Kidney glomerular epithelial cell (primary cell): Measurements from ENCODE around the gene LAMB4.

Experiments
- DNase-seq: peaks from one replicate; lab custom pipeline; 2025; lab: John Stamatoyannopoulos, UW

The LAMB4 gene

GRCh38 chr7:108130261-108130660 lies at the start of gene LAMB4:
Gene LAMB4, minus strand, starts transcription at chr7:108130361. Its CDS starts 7,197 bp downstream, at chr7:108123164.
- no peak for DNase-seq

GRCh38 chr7:108178398-108178797 lies 48.2 kb upstream of the LAMB4 start:
- no peak for DNase-seq

- no peak for DNase-seq
These were observed 41.0 kb upstream of the LAMB4 start for GRCh38 chr7:108171164-108171563.

- DNase-seq = no peak
These were observed 40.1 kb upstream of the LAMB4 start for GRCh38 chr7:108170251-108170650.

- no peak for DNase-seq
These were observed 37.3 kb upstream of the LAMB4 start for GRCh38 chr7:108167460-108167859.

- DNase-seq = no peak
These were observed 36.5 kb upstream of the LAMB4 start for GRCh38 chr7:108166687-108167086.

GRCh38 chr7:108165723-108166122 lies 35.6 kb upstream of the LAMB4 start:
- no peak for DNase-seq

GRCh38 chr7:108164946-108165345 lies 34.8 kb upstream of the LAMB4 start:
- no peak for DNase-seq

GRCh38 chr7:108164342-108164741 lies 34.2 kb upstream of the LAMB4 start:
- no peak for DNase-seq

- DNase-seq = peak; percentile 38
These were observed 28.6 kb upstream of the LAMB4 start for GRCh38 chr7:108158776-108159175.

- DNase-seq = no peak
These were observed 27.6 kb upstream of the LAMB4 start for GRCh38 chr7:108157606-108158335.

- DNase-seq = peak; percentile 6
These were observed 26.9 kb upstream of the LAMB4 start for GRCh38 chr7:108156897-108157605.

- DNase-seq = no peak
These were observed 22.0 kb upstream of the LAMB4 start for GRCh38 chr7:108152198-108152597.

- no peak for DNase-seq
These were observed 19.7 kb upstream of the LAMB4 start for GRCh38 chr7:108149908-108150307.

GRCh38 chr7:108149119-108149518 lies 19.0 kb upstream of the LAMB4 start:
- DNase-seq = no peak

GRCh38 chr7:108147031-108147563 lies 16.9 kb upstream of the LAMB4 start:
- no peak for DNase-seq

- peak; percentile 53 for DNase-seq
These were observed 16.1 kb upstream of the LAMB4 start for GRCh38 chr7:108146070-108146842.

- no peak for DNase-seq
These were observed 15.2 kb upstream of the LAMB4 start for GRCh38 chr7:108145401-108145800.

- no peak for DNase-seq
These were observed 14.8 kb upstream of the LAMB4 start for GRCh38 chr7:108144931-108145330.

GRCh38 chr7:108143658-108144420 lies 13.7 kb upstream of the LAMB4 start:
- no peak for DNase-seq

GRCh38 chr7:108142675-108143259 lies 12.6 kb upstream of the LAMB4 start:
- DNase-seq = no peak
